SK-N-MC (cell line): ENCODE data around the gene PRSS12.

Experiments
- DNase-seq: peaks from one replicate; pipeline ENCODE4 v3.0.0-alpha.2; 2011; ENCODE audit warnings: low read depth, low spot score
- H3K27ac ChIP-seq: fragments of 200-600 bp; sonication (generic); 2 replicates; pipeline ENCODE4 v1.5.1; 2016; ENCODE audit warnings: mixed run types
- H3K36me3 ChIP-seq: fragments of 200-600 bp; sonication (generic); 2 replicates; pipeline ENCODE4 v1.6.1; 2017; ENCODE audit warnings: antibody characterized with exemption, low read length, mixed read lengths; ENCODE audit not compliant: insufficient read depth
- H3K4me3 ChIP-seq: fragments of 200-600 bp; sonication (generic); 2 replicates; pipeline ENCODE4 v1.5.1; 2016
- H3K9ac ChIP-seq: fragments of 200-600 bp; sonication (generic); 2 replicates; pipeline ENCODE4 v1.8.0; 2017; ENCODE audit warnings: mixed run types, mixed read lengths; ENCODE audit not compliant: insufficient read length
- H3K9me3 ChIP-seq: fragments of 200-600 bp; sonication (generic); 2 replicates; pipeline ENCODE4 v1.6.1; 2017; ENCODE audit warnings: low read depth, mild to moderate bottlenecking, antibody characterized with exemption, low read length, moderate library complexity, mixed read lengths
- EZH2 ChIP-seq: fragments of 200-600 bp; sonication (generic); IDR thresholded peaks from one replicate; pipeline ENCODE4 v1.6.1; 2017; ENCODE audit warnings: antibody characterized with exemption
- FOXP2 ChIP-seq: optimal IDR thresholded peaks from 2 replicates; pipeline ENCODE3; 2011; ENCODE audit warnings: mild to moderate bottlenecking, moderate library complexity; ENCODE audit not compliant: insufficient read depth; ENCODE audit errors: extremely low read length, control extremely low read depth
- POLR2AphosphoS5 ChIP-seq: IDR thresholded peaks from 2 replicates; pipeline ENCODE4 v1.6.1; 2012; ENCODE audit warnings: mild to moderate bottlenecking, low read depth, low read length, borderline replicate concordance

The PRSS12 gene

GRCh38 chr4:118351851-118352827 is 664 bp downstream of the PRSS12 start:
- Histone ChIP-seq H3K9me3 (no peaks in the 10 kb centered on the region), H3K9ac (no peak overlapping the region), H3K27ac (no peak overlapping the region), H3K36me3 (no peaks in the 10 kb centered on the region), H3K4me3 (peak overlapping the region; percentile 76)
- DNase-seq = no peak
- TF ChIP-seq EZH2 = no peak
- TF ChIP-seq POLR2AphosphoS5 = no peak
- TF ChIP-seq FOXP2 = no peak

- Histone ChIP-seq H3K27ac (no peak overlapping the region), H3K36me3 (no peaks in the 10 kb centered on the region), H3K4me3 (no peak overlapping the region), H3K9me3 (no peaks in the 10 kb centered on the region), H3K9ac (no peak overlapping the region)
- no peak for DNase-seq
- no peak for TF ChIP-seq EZH2
- no peak for TF ChIP-seq POLR2AphosphoS5
- TF ChIP-seq FOXP2 = no peak
These were observed 1.8 kb downstream of the PRSS12 start for GRCh38 chr4:118350961-118351360.

- Histone ChIP-seq H3K9me3 (no peaks in the 10 kb centered on the region), H3K27ac (no peak overlapping the region), H3K4me3 (no peak overlapping the region), H3K9ac (no peak overlapping the region), H3K36me3 (no peaks in the 10 kb centered on the region)
- no peak for DNase-seq
- no peak for TF ChIP-seq EZH2
- no peak for TF ChIP-seq FOXP2
- TF ChIP-seq POLR2AphosphoS5 = no peak
These were observed 3.9 kb downstream of the PRSS12 start for GRCh38 chr4:118348886-118349285.

- no peaks in the 10 kb centered on the region for H3K36me3 ChIP-seq
- H3K4me3 ChIP-seq = no peak overlapping the region
- H3K9me3 ChIP-seq = no peaks in the 10 kb centered on the region
- TF ChIP-seq EZH2 (no peak), POLR2AphosphoS5 (no peak), FOXP2 (no peak)
- H3K27ac ChIP-seq = no peak overlapping the region
- H3K9ac ChIP-seq = no peak overlapping the region
- DNase-seq = no peak
These were observed 6.3 kb downstream of the PRSS12 start for GRCh38 chr4:118346495-118346894.

- Histone ChIP-seq H3K27ac (no peak overlapping the region), H3K9ac (no peak overlapping the region), H3K36me3 (no peaks in the 10 kb centered on the region), H3K9me3 (no peaks in the 10 kb centered on the region), H3K4me3 (no peak overlapping the region)
- DNase-seq = no peak
- no peak for TF ChIP-seq EZH2
- TF ChIP-seq FOXP2 = no peak
- TF ChIP-seq POLR2AphosphoS5 = no peak
These were observed 7.0 kb downstream of the PRSS12 start for GRCh38 chr4:118345813-118346212.

GRCh38 chr4:118344801-118345200 is 8.0 kb downstream of the PRSS12 start:
- H3K27ac ChIP-seq = no peak overlapping the region
- no peak overlapping the region for H3K9ac ChIP-seq
- H3K4me3 ChIP-seq = no peak overlapping the region
- H3K36me3 ChIP-seq = no peaks in the 10 kb centered on the region
- TF ChIP-seq FOXP2 (no peak), POLR2AphosphoS5 (no peak), EZH2 (no peak)
- no peak for DNase-seq
- no peaks in the 10 kb centered on the region for H3K9me3 ChIP-seq

GRCh38 chr4:118343501-118343900 is 9.3 kb downstream of the PRSS12 start:
- Histone ChIP-seq H3K9me3 (no peaks in the 10 kb centered on the region), H3K4me3 (no peak overlapping the region), H3K36me3 (no peaks in the 10 kb centered on the region), H3K9ac (no peak overlapping the region), H3K27ac (no peak overlapping the region)
- no peak for DNase-seq
- TF ChIP-seq POLR2AphosphoS5 (no peak), EZH2 (no peak), FOXP2 (no peak)

GRCh38 chr4:118340109-118340508 is 12.7 kb downstream of the PRSS12 start:
- Histone ChIP-seq H3K36me3 (no peaks in the 10 kb centered on the region), H3K27ac (no peak overlapping the region), H3K9me3 (no peaks in the 10 kb centered on the region), H3K9ac (no peak overlapping the region), H3K4me3 (no peak overlapping the region)
- no peak for DNase-seq
- TF ChIP-seq FOXP2 (no peak), EZH2 (no peak), POLR2AphosphoS5 (no peak)
